ENCODE data around the gene FIG4. TPM values are rescaled to one million over a fixed set of nuclear protein-coding genes. Genes with fewer than 3 reads are reported as not detected.
A peak's percentile ranks its signal among the peaks of the same experiment; 100 is the strongest.
"Not testable (repeated sequence)": the region's sequence is repeated elsewhere in the genome, so short reads cannot be mapped to it uniquely, and the experiment has no call there.

Gene FIG4
- total RNA-seq, 6 experiments from 2014 or later, result 4.0 to 7.7 (median 6.4) TPM

DNA sequence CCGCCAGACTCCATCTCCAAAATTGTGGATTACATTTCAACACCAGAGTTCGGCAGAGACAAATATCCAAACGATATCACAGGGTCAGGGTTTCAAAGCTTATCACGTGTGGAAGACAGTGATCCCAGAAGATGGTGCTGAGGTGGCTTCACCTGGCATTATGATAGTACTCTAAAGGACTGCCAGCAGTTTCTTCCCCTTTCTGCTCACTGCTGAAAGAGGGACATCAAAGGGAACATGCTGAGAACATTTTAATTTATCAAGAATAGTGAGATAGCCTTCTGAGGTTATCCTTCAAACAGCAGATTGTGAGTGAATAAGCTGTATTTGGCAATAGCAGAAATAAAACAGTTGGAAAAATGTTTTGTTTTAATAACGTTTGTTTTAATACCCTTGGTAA, 79.7 kb downstream of the FIG4 start:
- TF ChIP-seq, protein P1, sequence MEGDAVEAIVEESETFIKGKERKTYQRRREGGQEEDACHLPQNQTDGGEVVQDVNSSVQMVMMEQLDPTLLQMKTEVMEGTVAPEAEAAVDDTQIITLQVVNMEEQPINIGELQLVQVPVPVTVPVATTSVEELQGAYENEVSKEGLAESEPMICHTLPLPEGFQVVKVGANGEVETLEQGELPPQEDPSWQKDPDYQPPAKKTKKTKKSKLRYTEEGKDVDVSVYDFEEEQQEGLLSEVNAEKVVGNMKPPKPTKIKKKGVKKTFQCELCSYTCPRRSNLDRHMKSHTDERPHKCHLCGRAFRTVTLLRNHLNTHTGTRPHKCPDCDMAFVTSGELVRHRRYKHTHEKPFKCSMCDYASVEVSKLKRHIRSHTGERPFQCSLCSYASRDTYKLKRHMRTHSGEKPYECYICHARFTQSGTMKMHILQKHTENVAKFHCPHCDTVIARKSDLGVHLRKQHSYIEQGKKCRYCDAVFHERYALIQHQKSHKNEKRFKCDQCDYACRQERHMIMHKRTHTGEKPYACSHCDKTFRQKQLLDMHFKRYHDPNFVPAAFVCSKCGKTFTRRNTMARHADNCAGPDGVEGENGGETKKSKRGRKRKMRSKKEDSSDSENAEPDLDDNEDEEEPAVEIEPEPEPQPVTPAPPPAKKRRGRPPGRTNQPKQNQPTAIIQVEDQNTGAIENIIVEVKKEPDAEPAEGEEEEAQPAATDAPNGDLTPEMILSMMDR (IDR thresholded peaks at IDR 0.05), result no peak
- TF ChIP-seq POLR2A (IDR thresholded peaks at IDR 0.05), result no peak
- Histone ChIP-seq H3K27me3 (no peaks in the 10 kb centered on the region), H3K27ac (no peak overlapping the region), H3K9me3 (no peaks in the 10 kb centered on the region), H3K36me3 (peaks cover 0 to 2% (median 0%) of the 10 kb centered on the region in 4 donors), H3K4me1 (peaks cover 0 to 16% (median 0%) of the 10 kb centered on the region in 4 donors), H3K4me3 (no peak overlapping the region)
- 85% methylated on average over 5 of the region's 5 CpGs for WGBS (ENCODE audit: insufficient coverage, low coverage, low lambda C conversion rate, missing lambda C conversion rate)
- no peak for ATAC-seq
- DNase-seq, result no peak
- intact Hi-C loops (cut with DNase I), result no loop called here

DNA sequence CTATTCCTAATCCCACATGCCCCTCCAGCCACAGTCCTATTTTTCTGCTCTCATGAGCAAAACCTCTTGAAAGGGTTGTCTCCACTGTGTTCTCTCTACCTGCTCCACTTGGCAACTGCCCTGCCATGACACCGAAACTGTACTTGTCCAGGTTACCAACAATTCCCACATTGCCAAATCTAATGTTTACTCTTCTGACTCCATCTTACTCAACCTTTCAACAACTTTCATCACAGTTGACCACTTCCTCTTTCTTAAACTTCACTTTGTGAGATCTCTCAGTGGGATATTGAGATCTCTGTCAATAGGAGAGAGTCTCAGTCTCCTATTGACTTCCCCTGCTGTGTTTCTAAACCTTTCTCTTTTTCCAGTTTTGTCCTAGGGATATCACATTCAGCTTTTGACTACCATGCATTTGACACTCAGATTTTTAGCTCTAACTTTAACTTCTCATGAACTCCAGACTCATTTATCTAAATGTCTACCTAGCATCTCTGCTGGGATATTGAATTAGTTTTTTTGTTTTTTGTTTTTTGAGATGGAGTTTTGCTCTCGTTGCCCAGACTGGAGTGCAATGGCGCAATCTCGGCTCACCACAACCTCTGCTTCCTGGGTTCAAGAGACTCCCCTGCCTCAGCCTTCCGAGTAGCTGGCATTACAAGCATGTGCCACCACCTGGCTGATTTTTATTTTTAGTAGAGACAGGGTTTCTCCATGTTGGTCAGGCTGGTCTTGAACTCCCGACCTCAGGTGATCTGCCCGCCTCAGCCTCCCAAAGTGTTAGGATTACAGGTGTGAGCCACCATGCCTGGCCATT, 81.1 kb downstream of the FIG4 start:
- H3K36me3 ChIP-seq; H3K4me3 ChIP-seq; H3K27me3 ChIP-seq; H3K9me3 ChIP-seq; intact Hi-C loops (cut with DNase I): not testable (repeated sequence)
- ATAC-seq, result peak; percentile 75 to 92 (median 88)
- 52% methylated on average over 7 of the region's 7 CpGs for WGBS (ENCODE audit: insufficient coverage, low coverage, low lambda C conversion rate, missing lambda C conversion rate)
- peaks cover 0 to 16% (median 0%) of the 10 kb centered on the region in 4 donors for H3K4me1 ChIP-seq
- peak overlapping the region; percentile 20 to 56 (median 37) for H3K27ac ChIP-seq
- DNase-seq, result peak; percentile 65 to 75 (median 68)

GRCh38 chr6:109772883-109773431, 81.9 kb downstream of the FIG4 start:
- intact Hi-C loops (cut with DNase I), result no loop called here
- Histone ChIP-seq H3K4me3 (no peak overlapping the region), H3K9me3 (no peaks in the 10 kb centered on the region), H3K36me3 (no peaks in the 10 kb centered on the region), H3K27me3 (no peaks in the 10 kb centered on the region), H3K27ac (peak overlapping the region in 2 of 3 donors; percentile 20 to 56), H3K4me1 (peaks cover 0 to 16% (median 0%) of the 10 kb centered on the region in 4 donors)
- TF ChIP-seq, protein P1 (IDR thresholded peaks at IDR 0.05), result no peak
- no peak for TF ChIP-seq POLR2A (IDR thresholded peaks at IDR 0.05)
- DNase-seq (peak; percentile 76 to 83 (median 78)), ATAC-seq (peak; percentile 68 to 80 (median 78))
- WGBS (ENCODE audit: insufficient coverage, low coverage, low lambda C conversion rate, missing lambda C conversion rate), result 30% methylated on average over 1 of the region's 1 CpG

- no peaks in the 10 kb centered on the region for H3K9me3 ChIP-seq
- no peak for TF ChIP-seq POLR2A (IDR thresholded peaks at IDR 0.05)
- TF ChIP-seq, protein P1 (IDR thresholded peaks at IDR 0.05), result no peak
- no peak overlapping the region for H3K4me3 ChIP-seq
- WGBS (ENCODE audit: insufficient coverage, low coverage, low lambda C conversion rate, missing lambda C conversion rate), result 78% methylated on average over 1 of the region's 1 CpG
- ATAC-seq, result no peak
- no peaks in the 10 kb centered on the region for H3K4me1 ChIP-seq
- no peak for DNase-seq
- intact Hi-C loops (cut with DNase I), result no loop called here
- no peak overlapping the region for H3K27ac ChIP-seq
- H3K36me3 ChIP-seq, result no peaks in the 10 kb centered on the region
- H3K27me3 ChIP-seq, result no peaks in the 10 kb centered on the region
These were observed 89.9 kb downstream of the FIG4 start for GRCh38 chr6:109781001-109781400.

DNA sequence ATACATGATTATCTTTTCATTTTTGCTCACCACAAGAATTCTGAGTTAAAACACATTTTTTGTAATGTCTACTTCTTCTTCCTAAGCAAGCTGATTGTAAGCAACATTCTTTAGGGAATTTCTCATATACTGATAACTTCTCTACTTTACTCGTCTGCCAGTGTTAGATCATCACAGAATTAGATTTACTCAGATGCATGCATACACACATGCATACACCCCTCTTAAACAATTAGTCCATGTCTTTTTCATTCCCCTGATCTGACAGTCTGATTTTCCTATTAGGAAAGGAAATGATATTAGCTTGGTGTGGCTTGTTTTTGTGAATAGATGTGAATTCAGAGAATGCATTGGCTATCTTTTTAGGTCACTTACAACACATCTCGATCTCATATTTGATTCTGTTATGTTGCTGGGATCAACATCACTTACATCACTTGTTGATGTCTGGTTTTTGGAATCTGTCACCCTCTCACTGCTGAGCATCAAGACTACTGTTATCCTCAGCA, 91.4 kb downstream of the FIG4 start:
- Histone ChIP-seq H3K27ac (no peak overlapping the region), H3K9me3 (no peaks in the 10 kb centered on the region), H3K36me3 (no peaks in the 10 kb centered on the region), H3K4me3 (no peak overlapping the region), H3K4me1 (no peaks in the 10 kb centered on the region), H3K27me3 (no peaks in the 10 kb centered on the region)
- DNase-seq, result no peak
- intact Hi-C loops (cut with DNase I), result no loop called here
- TF ChIP-seq POLR2A (IDR thresholded peaks at IDR 0.05), result no peak
- TF ChIP-seq, protein P1 (IDR thresholded peaks at IDR 0.05), result no peak
- 66% methylated on average over 2 of the region's 2 CpGs for WGBS (ENCODE audit: insufficient coverage, low coverage, low lambda C conversion rate, missing lambda C conversion rate)
- ATAC-seq, result no peak

Data from right lobe of liver (tissue), 6 donors.